ENCODE data around the gene SLC7A5. TPM values are rescaled to one million over a fixed set of nuclear protein-coding genes. Genes with fewer than 3 reads are reported as not detected.
"Not testable (repeated sequence)": the region's sequence is repeated elsewhere in the genome, so short reads cannot be mapped to it uniquely, and the experiment has no call there.

SLC7A5 gene
- total RNA-seq, 3 donors from 2014 or later (not counting 1 experiment from before 2014, with no cell fraction given), result 27.2 to 66.1 (median 34.2) TPM

DNA sequence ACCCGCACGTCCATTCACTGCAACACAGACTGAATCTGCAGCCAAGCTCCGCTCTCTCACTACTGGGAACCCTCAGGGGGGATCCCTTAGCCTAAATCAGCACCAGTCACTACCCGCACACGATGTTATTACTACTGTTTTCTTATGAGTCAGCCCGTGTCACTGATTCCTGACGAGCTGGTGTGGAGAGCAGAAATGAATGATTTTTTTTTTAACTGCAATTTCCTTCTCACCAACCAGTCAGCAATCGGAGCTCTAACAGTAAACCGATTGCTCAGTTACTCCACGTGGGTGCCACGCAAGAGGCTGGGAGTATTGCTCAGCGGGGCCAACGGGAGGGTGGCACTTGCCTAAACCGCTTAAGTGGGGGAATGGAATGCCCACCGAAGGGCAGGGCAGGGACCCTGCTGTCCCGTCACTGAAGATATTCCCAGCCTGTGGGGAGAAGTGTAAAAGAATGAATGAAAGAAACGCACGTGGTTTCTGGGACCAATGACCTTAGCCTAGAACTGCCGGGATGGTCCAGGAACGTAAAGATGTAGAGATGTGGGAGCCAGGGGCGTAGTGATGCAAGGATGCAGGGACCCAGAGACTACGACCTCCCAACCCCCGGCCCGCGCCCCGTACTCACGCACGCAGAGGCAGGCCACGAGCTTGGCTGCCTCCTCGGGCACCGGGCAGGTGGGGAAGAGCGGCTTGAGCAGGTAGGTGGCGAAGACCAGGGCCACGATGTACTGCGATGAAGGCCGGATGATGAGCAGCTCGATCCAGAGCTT is 865 bp downstream of the SLC7A5 start:
- DNase-seq, result peak in 1 of 2 donors; percentile 80
- intact Hi-C loops (cut with micrococcal nuclease); H3K36me3 ChIP-seq (ENCODE audit: control insufficient read depth, insufficient read depth, low read length); H3K36me3 Mint-ChIP-seq; H3K9me3 ChIP-seq (ENCODE audit: control insufficient read depth, insufficient read depth, low read length); H3K27me3 ChIP-seq (ENCODE audit: control insufficient read depth, insufficient read depth, low read length); H3K9me3 Mint-ChIP-seq: not testable (repeated sequence)
- H3K4me3 Mint-ChIP-seq, result peak overlapping the region; percentile 90
- WGBS (ENCODE audit: insufficient coverage), result 11% methylated on average over 37 of the region's 37 CpGs
- peaks cover 46% of the 10 kb centered on the region for H3K4me1 ChIP-seq (ENCODE audit: control insufficient read depth, insufficient read depth, low read length)
- peak overlapping the region; percentile 90 to 94 for H3K27ac Mint-ChIP-seq
- H3K27me3 Mint-ChIP-seq (ENCODE audit: low read depth in 2 of 2), result peaks cover 7 to 15% of the 10 kb centered on the region in 2 donors
- H3K4me3 ChIP-seq (ENCODE audit: low read length), result peak overlapping the region; percentile 56
- peak overlapping the region; percentile 69 for H3K27ac ChIP-seq (ENCODE audit: low read length)
- H3K4me1 Mint-ChIP-seq, result peaks cover 9 to 17% of the 10 kb centered on the region in 2 donors
- ATAC-seq, result peak in 2 of 3 donors; percentile 28 to 33

DNA sequence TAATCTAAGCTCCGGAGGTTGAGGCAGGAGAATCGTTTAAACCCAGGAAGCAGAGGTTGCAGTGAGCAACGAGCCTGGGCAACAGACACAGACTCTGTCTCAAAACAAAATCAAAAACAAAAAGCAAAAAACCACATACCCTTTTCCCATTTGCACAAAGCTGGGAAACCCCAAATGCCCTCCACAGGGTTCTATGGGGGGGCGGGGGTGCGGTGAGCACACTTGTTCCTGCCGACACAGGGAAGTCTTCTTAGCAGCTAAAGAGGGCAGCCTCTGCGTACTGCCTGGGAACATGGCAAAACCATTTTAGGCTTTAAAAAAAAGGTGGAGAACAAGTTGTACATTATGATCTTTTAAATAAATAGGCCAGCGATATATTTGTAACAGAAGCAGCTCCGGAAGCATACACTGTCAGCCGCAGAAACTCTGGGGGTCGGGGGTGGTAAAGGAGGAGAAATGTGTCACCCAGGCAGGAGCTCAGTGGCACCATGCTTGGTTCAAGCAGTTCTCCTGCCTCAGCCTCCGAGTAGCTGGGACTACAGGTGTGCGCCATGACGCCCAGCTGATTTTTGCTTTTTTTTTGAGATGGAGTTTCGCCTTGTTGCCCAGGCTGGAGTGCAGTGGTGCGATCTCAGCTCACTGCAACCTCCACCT is 3.3 kb downstream of the SLC7A5 start:
- H3K9me3 Mint-ChIP-seq; H3K9me3 ChIP-seq (ENCODE audit: control insufficient read depth, insufficient read depth, low read length); H3K27me3 Mint-ChIP-seq (ENCODE audit: low read depth in 2 of 2); H3K27me3 ChIP-seq (ENCODE audit: control insufficient read depth, insufficient read depth, low read length); H3K36me3 Mint-ChIP-seq; ATAC-seq; intact Hi-C loops (cut with micrococcal nuclease); H3K4me1 Mint-ChIP-seq; H3K4me3 ChIP-seq (ENCODE audit: low read length); H3K36me3 ChIP-seq (ENCODE audit: control insufficient read depth, insufficient read depth, low read length): not testable (repeated sequence)
- Histone ChIP-seq H3K4me1 (ENCODE audit: control insufficient read depth, insufficient read depth, low read length) (peaks cover 42% of the 10 kb centered on the region), H3K27ac (ENCODE audit: low read length) (peak overlapping the region; percentile 74)
- Mint-ChIP-seq H3K4me3 (peak overlapping the region; percentile 66), H3K27ac (peak overlapping the region in 1 of 2 donors; percentile 26)
- peak in 1 of 2 donors; percentile 77 for DNase-seq
- 77% methylated on average over 16 of the region's 16 CpGs for WGBS (ENCODE audit: insufficient coverage)

DNA sequence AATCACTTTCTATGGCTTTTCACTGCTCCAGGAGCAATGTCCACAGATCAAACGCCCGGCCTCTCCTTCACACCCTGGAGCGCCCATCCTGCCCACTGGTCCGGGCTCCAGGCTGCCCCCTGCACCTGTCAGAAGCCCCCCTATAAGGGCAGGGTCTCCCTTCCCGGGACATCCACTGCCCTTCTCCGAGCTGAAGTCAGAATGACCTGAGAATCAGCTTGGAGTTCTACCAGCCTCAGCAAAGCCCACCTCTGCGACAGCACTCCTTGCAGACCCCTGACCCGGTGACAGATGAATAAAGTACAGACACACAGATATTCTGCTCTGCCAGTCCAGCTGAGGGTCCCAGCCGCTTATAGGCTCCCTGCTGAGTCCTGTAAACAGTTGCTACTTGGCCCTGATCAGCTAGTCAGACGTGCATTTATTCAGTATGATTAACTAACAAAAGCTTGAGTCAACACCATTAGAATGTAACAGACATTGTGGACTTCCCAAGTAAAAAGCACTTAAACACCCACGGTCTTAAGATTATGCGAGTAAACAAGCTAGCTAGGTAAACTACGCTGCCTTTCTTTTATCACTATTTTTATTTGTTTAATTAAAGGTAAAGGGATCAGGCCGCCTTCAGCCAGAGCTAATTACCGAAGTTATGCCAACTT is 4.8 kb downstream of the SLC7A5 start:
- Mint-ChIP-seq H3K9me3 (no peaks in the 10 kb centered on the region), H3K36me3 (no peaks in the 10 kb centered on the region), H3K27ac (no peak overlapping the region), H3K27me3 (ENCODE audit: low read depth in 2 of 2) (peaks cover 5 to 7% of the 10 kb centered on the region in 2 donors), H3K4me1 (peaks cover 9% of the 10 kb centered on the region in 2 donors), H3K4me3 (no peak overlapping the region)
- Histone ChIP-seq H3K27me3 (ENCODE audit: control insufficient read depth, insufficient read depth, low read length) (no peaks in the 10 kb centered on the region), H3K27ac (ENCODE audit: low read length) (peak overlapping the region; percentile 74), H3K36me3 (ENCODE audit: control insufficient read depth, insufficient read depth, low read length) (no peaks in the 10 kb centered on the region), H3K4me1 (ENCODE audit: control insufficient read depth, insufficient read depth, low read length) (peaks cover 38% of the 10 kb centered on the region), H3K4me3 (ENCODE audit: low read length) (no peak overlapping the region), H3K9me3 (ENCODE audit: control insufficient read depth, insufficient read depth, low read length) (no peaks in the 10 kb centered on the region)
- ATAC-seq (no peak), DNase-seq (no peak)
- TF ChIP-seq, protein P1, sequence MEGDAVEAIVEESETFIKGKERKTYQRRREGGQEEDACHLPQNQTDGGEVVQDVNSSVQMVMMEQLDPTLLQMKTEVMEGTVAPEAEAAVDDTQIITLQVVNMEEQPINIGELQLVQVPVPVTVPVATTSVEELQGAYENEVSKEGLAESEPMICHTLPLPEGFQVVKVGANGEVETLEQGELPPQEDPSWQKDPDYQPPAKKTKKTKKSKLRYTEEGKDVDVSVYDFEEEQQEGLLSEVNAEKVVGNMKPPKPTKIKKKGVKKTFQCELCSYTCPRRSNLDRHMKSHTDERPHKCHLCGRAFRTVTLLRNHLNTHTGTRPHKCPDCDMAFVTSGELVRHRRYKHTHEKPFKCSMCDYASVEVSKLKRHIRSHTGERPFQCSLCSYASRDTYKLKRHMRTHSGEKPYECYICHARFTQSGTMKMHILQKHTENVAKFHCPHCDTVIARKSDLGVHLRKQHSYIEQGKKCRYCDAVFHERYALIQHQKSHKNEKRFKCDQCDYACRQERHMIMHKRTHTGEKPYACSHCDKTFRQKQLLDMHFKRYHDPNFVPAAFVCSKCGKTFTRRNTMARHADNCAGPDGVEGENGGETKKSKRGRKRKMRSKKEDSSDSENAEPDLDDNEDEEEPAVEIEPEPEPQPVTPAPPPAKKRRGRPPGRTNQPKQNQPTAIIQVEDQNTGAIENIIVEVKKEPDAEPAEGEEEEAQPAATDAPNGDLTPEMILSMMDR (IDR thresholded peaks at IDR 0.05), result no peak
- intact Hi-C loops (cut with micrococcal nuclease), result loop anchor here (5.0 kb wide), 1 partner anchor 38 kb away; no protein-coding TSS in a partner anchor
- 94% methylated on average over 13 of the region's 15 CpGs for WGBS (ENCODE audit: insufficient coverage)

DNA sequence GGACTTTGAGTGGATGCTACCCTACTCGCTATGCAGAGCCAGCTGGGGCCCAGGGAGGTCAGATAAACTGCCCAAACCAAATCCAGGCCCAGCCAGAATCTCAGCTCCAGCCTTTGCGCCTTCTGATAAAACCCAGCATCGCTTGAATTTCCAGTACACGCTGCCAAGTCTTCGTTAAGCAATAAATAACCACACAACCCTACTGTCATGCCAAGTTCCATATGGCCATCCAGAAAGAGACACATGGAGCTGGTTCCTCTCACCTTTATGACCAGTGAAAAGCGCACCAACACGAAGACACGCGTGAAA is 6.0 kb downstream of the SLC7A5 start:
- ATAC-seq; H3K27ac Mint-ChIP-seq; H3K4me1 Mint-ChIP-seq; H3K27me3 Mint-ChIP-seq (ENCODE audit: low read depth in 2 of 2); H3K27ac ChIP-seq (ENCODE audit: low read length); DNase-seq; H3K36me3 Mint-ChIP-seq; H3K27me3 ChIP-seq (ENCODE audit: control insufficient read depth, insufficient read depth, low read length); H3K9me3 ChIP-seq (ENCODE audit: control insufficient read depth, insufficient read depth, low read length); H3K9me3 Mint-ChIP-seq; H3K4me3 ChIP-seq (ENCODE audit: low read length); H3K4me3 Mint-ChIP-seq; H3K36me3 ChIP-seq (ENCODE audit: control insufficient read depth, insufficient read depth, low read length): not testable (repeated sequence)
- intact Hi-C loops (cut with micrococcal nuclease), result loop anchor here (5.0 kb wide), 1 partner anchor 39 kb away; no protein-coding TSS in a partner anchor
- 95% methylated on average over 9 of the region's 9 CpGs for WGBS (ENCODE audit: insufficient coverage)
- H3K4me1 ChIP-seq (ENCODE audit: control insufficient read depth, insufficient read depth, low read length), result peaks cover 35% of the 10 kb centered on the region

DNA sequence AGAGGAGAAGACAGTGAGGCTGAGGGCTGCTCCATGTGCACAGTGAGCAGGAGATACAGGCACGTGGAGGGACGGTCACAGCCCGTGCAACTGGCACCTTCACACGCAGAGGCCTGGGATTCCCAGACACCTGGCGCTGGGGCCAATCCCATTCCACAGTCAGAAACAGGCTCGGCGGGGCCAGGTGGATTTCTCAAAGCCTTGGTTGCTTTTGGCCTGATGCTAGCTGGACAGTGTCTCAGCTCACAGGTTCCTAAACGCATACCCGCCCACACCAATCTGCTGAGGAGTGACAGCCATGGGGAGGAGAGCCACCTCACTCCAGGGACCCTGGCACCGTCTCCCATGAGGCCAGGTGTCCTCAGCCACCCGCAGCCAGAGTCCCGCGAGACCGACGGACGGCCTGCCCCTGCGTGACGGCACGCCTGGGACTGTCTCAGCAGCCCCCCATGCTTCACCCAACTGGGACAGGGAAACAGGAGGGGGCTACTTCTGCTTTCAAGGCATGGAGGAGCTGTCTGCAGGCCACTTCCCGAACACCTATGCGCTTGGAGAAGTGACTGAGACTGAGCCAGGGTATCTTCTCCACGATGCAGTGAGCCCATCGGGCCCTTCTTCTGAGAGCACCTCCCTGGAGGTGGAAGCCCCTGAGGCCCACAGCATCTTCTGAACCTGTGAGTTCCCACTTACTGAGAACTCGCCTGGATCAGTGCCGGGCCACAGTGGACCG is 6.5 kb downstream of the SLC7A5 start:
- DNase-seq, result not testable (repeated sequence)

DNA sequence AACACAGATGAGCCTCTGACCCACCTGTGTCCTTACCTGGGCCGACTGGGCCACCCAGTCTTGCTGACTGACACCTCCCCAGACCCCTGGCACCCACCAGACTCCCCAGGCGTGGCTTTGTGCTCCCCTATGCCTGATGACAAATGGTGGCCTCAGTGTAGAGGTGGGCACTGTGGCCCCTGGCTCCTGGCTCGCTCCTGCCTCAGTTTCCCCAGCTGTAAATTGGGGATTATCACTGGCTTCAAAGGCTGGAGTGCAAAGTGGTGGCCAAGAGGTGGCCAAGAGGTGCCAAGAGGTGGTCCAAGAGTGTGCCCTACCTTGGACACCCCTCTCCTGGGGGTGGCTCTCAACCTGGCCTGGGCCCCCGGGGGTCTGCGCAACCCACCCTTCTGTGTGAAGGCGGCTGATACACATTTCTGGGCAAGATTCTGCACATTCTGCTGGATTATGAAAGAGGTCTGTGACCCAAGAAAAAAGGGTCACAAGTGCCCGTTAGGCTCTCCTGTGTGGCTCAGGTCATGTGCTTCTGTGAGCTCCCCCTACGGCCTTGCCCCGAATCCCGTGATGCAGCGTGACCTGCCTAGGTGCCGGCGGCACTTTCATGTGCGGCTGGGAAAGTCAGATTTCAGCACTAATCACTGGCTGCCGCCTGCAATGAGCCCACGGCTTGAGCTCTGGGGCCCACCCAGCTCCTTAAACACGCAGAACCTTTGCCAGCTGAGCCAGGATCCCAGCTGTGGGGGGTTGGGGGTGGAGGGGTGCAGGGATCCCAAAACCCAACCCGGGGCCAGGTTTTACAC is 7.8 kb downstream of the SLC7A5 start:
- intact Hi-C loops (cut with micrococcal nuclease), result loop anchor here (5.0 kb wide), 1 partner anchor 41 kb away; no protein-coding TSS in a partner anchor
- ATAC-seq; DNase-seq; H3K27ac Mint-ChIP-seq; H3K36me3 Mint-ChIP-seq; H3K27me3 ChIP-seq (ENCODE audit: control insufficient read depth, insufficient read depth, low read length); H3K27ac ChIP-seq (ENCODE audit: low read length); H3K4me3 ChIP-seq (ENCODE audit: low read length); H3K4me3 Mint-ChIP-seq; H3K4me1 Mint-ChIP-seq; H3K9me3 ChIP-seq (ENCODE audit: control insufficient read depth, insufficient read depth, low read length); H3K9me3 Mint-ChIP-seq; H3K27me3 Mint-ChIP-seq (ENCODE audit: low read depth in 2 of 2); H3K36me3 ChIP-seq (ENCODE audit: control insufficient read depth, insufficient read depth, low read length): not testable (repeated sequence)
- 94% methylated on average over 18 of the region's 18 CpGs for WGBS (ENCODE audit: insufficient coverage)
- H3K4me1 ChIP-seq (ENCODE audit: control insufficient read depth, insufficient read depth, low read length), result peaks cover 36% of the 10 kb centered on the region

More for the DNA sequence above, 6.5 kb downstream of the SLC7A5 start:
- not testable (repeated sequence) for H3K27ac Mint-ChIP-seq; H3K4me3 ChIP-seq (ENCODE audit: low read length); H3K36me3 Mint-ChIP-seq; H3K9me3 Mint-ChIP-seq; H3K9me3 ChIP-seq (ENCODE audit: control insufficient read depth, insufficient read depth, low read length); H3K36me3 ChIP-seq (ENCODE audit: control insufficient read depth, insufficient read depth, low read length); H3K4me1 Mint-ChIP-seq; H3K27ac ChIP-seq (ENCODE audit: low read length); H3K4me3 Mint-ChIP-seq; H3K27me3 ChIP-seq (ENCODE audit: control insufficient read depth, insufficient read depth, low read length); H3K27me3 Mint-ChIP-seq (ENCODE audit: low read depth in 2 of 2); ATAC-seq
- H3K4me1 ChIP-seq (ENCODE audit: control insufficient read depth, insufficient read depth, low read length), result peaks cover 34% of the 10 kb centered on the region
- WGBS (ENCODE audit: insufficient coverage), result 87% methylated on average over 26 of the region's 26 CpGs
- intact Hi-C loops (cut with micrococcal nuclease), result loop anchor here (5.0 kb wide), 1 partner anchor 40 kb away; no protein-coding TSS in a partner anchor
